Measurements from ENCODE around the gene CPXM2.

GRCh38 chr10:123858907-123859652, 32.5 kb downstream of the CPXM2 start:
- no peak for TF ChIP-seq POLR2A (IDR thresholded peaks at IDR 0.05)
- no peak for TF ChIP-seq CTCF (IDR thresholded peaks at IDR 0.05)

All from uterus (tissue), 2 donors.